ENCODE measurements around the gene OR4D5. TPM values are rescaled to one million over a fixed set of nuclear protein-coding genes. Genes with fewer than 3 reads are reported as not detected.

The OR4D5 gene
- not detected in 2 replicates for polyA plus RNA-seq (2012; rRNA removed)
- polyA plus RNA-seq (2012; cell fraction: cytosol; rRNA removed) = not detected in 2 replicates
- polyA plus RNA-seq (2012; cell fraction: nucleus; rRNA removed) = not detected in 2 replicates

DNA sequence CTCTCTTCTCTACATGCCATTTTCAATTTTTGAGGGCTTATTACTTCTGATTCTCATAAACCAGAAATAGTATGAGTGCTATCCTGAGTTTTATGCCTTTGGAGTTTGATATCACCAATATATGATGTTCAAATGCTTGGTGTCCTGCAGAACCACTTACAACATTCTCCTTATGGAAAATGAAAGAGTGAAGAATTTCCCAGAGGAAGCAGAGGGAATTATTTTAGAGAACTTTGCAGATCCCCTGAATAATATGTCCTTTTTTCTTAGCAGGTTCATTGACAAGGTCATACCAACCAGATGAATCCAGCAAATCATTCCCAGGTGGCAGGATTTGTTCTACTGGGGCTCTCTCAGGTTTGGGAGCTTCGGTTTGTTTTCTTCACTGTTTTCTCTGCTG lies at the start of gene OR4D5:
TSS of gene OR4D5 (plus strand) at position 301 of the 400 bp plus-strand sequence. CDS start at position 301, 0 bp downstream.
- no peaks in the 10 kb centered on the region for H3K4me1 ChIP-seq (ENCODE audit: control insufficient read depth in 1 of 2, insufficient read depth in 2 of 2, low read depth in 1 of 2, low read length in 1 of 2)
- H3K27me3 ChIP-seq (ENCODE audit: insufficient read depth) = no peaks in the 10 kb centered on the region; the same call in 1 of the 2 replicates
- no peaks in the 10 kb centered on the region for H3F3A ChIP-seq (replicated peaks; ENCODE audit: insufficient read depth)
- H3K9me3 ChIP-seq = no peaks in the 10 kb centered on the region
- H2AFZ ChIP-seq (ENCODE audit: low read depth) = no peak within 1 kb of the TSS
- WGBS (ENCODE audit: low lambda C conversion rate) = 5% methylated on average over 1 of the region's 1 CpG
- no peaks in the 10 kb centered on the region for H3K36me3 ChIP-seq (replicated peaks in 1 of 2; ENCODE audit: control insufficient read depth in 1 of 2, insufficient read depth in 2 of 2, low read length in 1 of 2)
- H3K79me2 ChIP-seq (ENCODE audit: insufficient read depth) = no peaks in the 10 kb centered on the region
- no peak within 1 kb of the TSS for H3K4me3 ChIP-seq (ENCODE audit: low read depth in 2 of 2, low read length in 1 of 2)
- CTCF ChIA-PET = no interaction called here
- POLR2A ChIA-PET = no interaction called here
- TF ChIP-seq GATA2 (CRISPR knock-in tag; IDR thresholded peaks at IDR 0.05) = no peak
- TF ChIP-seq TEAD4 (IDR thresholded peaks at IDR 0.05; ENCODE audit: borderline replicate concordance, insufficient read depth) = no peak
- no peak for TF ChIP-seq SIN3A (IDR thresholded peaks at IDR 0.05; ENCODE audit: borderline replicate concordance, low read depth, low read length)
- TF ChIP-seq TCF12 (IDR thresholded peaks at IDR 0.05) = no peak
- TF ChIP-seq MXI1 (IDR thresholded peaks at IDR 0.05; ENCODE audit: low read depth, low read length) = no peak
- TF ChIP-seq IRF3 (IDR thresholded peaks at IDR 0.05; ENCODE audit: low read depth, low read length) = no peak
- TF ChIP-seq ZBTB33 (IDR thresholded peaks at IDR 0.05; ENCODE audit: borderline replicate concordance, low read depth) = no peak
- no peak for TF ChIP-seq JUND (IDR thresholded peaks at IDR 0.05)
- no peak for TF ChIP-seq NFIC (IDR thresholded peaks at IDR 0.05; ENCODE audit: borderline replicate concordance)
- TF ChIP-seq RCOR1 (IDR thresholded peaks at IDR 0.05; ENCODE audit: low read length) = no peak
- no peak for TF ChIP-seq FOXJ3 (CRISPR knock-in tag; IDR thresholded peaks at IDR 0.05)
- TF ChIP-seq NRF1 (IDR thresholded peaks at IDR 0.05; ENCODE audit: low read depth, low read length) = no peak
- no peak for TF ChIP-seq GABPA (IDR thresholded peaks at IDR 0.05; ENCODE audit: low read depth)
- TF ChIP-seq EP300 (IDR thresholded peaks at IDR 0.05; ENCODE audit: borderline replicate concordance in 1 of 2, low read depth in 1 of 2, low read length in 1 of 2) = no peak
- no peak for TF ChIP-seq ELF1 (IDR thresholded peaks at IDR 0.05)
- TF ChIP-seq RXRA (IDR thresholded peaks at IDR 0.05; ENCODE audit: borderline replicate concordance, low read depth) = no peak
- H4K20me1 ChIP-seq (ENCODE audit: insufficient read depth) = no peaks in the 10 kb centered on the region
- no peak within 1 kb of the TSS for H3K27ac ChIP-seq (ENCODE audit: low read depth in 2 of 2, low read length in 1 of 2)
- no peaks in the 10 kb centered on the region for H3K9me2 ChIP-seq
- DNase-seq = no peak
- H3K9ac ChIP-seq = no peak within 1 kb of the TSS
- H3K4me2 ChIP-seq = no peak within 1 kb of the TSS

- Histone ChIP-seq H3K27ac (ENCODE audit: low read depth in 2 of 2, low read length in 1 of 2) (no peak overlapping the region), H3K79me2 (ENCODE audit: insufficient read depth) (no peaks in the 10 kb centered on the region), H2AFZ (ENCODE audit: low read depth) (no peak overlapping the region), H3K9me2 (no peaks in the 10 kb centered on the region), H3K9me3 (no peaks in the 10 kb centered on the region), H3K4me2 (no peak overlapping the region), H3F3A (replicated peaks; ENCODE audit: insufficient read depth) (no peaks in the 10 kb centered on the region), H3K27me3 (ENCODE audit: insufficient read depth) (no peaks in the 10 kb centered on the region), H3K4me3 (ENCODE audit: low read depth in 2 of 2, low read length in 1 of 2) (no peak overlapping the region), H3K36me3 (replicated peaks in 1 of 2; ENCODE audit: control insufficient read depth in 1 of 2, insufficient read depth in 2 of 2, low read length in 1 of 2) (no peaks in the 10 kb centered on the region), H3K9ac (no peak overlapping the region), H4K20me1 (ENCODE audit: insufficient read depth) (no peaks in the 10 kb centered on the region), H3K4me1 (ENCODE audit: control insufficient read depth in 1 of 2, insufficient read depth in 2 of 2, low read depth in 1 of 2, low read length in 1 of 2) (no peaks in the 10 kb centered on the region)
- ChIA-PET CTCF (no interaction called here), POLR2A (no interaction called here)
- TF ChIP-seq FOSL2 (IDR thresholded peaks at IDR 0.05; ENCODE audit: borderline replicate concordance, low read depth) (no peak), RAD21 (IDR thresholded peaks at IDR 0.05; ENCODE audit: low read length) (no peak), RXRA (IDR thresholded peaks at IDR 0.05; ENCODE audit: borderline replicate concordance, low read depth) (no peak), EP300 (IDR thresholded peaks at IDR 0.05; ENCODE audit: borderline replicate concordance in 1 of 2, low read depth in 1 of 2, low read length in 1 of 2) (no peak), JUND (IDR thresholded peaks at IDR 0.05) (no peak), GATA2 (CRISPR knock-in tag; IDR thresholded peaks at IDR 0.05) (no peak), FOXJ3 (CRISPR knock-in tag; IDR thresholded peaks at IDR 0.05) (no peak), ELF1 (IDR thresholded peaks at IDR 0.05) (no peak), CHD2 (IDR thresholded peaks at IDR 0.05; ENCODE audit: low read length, partially characterized antibody) (no peak)
- TF ChIP-seq, protein P1, sequence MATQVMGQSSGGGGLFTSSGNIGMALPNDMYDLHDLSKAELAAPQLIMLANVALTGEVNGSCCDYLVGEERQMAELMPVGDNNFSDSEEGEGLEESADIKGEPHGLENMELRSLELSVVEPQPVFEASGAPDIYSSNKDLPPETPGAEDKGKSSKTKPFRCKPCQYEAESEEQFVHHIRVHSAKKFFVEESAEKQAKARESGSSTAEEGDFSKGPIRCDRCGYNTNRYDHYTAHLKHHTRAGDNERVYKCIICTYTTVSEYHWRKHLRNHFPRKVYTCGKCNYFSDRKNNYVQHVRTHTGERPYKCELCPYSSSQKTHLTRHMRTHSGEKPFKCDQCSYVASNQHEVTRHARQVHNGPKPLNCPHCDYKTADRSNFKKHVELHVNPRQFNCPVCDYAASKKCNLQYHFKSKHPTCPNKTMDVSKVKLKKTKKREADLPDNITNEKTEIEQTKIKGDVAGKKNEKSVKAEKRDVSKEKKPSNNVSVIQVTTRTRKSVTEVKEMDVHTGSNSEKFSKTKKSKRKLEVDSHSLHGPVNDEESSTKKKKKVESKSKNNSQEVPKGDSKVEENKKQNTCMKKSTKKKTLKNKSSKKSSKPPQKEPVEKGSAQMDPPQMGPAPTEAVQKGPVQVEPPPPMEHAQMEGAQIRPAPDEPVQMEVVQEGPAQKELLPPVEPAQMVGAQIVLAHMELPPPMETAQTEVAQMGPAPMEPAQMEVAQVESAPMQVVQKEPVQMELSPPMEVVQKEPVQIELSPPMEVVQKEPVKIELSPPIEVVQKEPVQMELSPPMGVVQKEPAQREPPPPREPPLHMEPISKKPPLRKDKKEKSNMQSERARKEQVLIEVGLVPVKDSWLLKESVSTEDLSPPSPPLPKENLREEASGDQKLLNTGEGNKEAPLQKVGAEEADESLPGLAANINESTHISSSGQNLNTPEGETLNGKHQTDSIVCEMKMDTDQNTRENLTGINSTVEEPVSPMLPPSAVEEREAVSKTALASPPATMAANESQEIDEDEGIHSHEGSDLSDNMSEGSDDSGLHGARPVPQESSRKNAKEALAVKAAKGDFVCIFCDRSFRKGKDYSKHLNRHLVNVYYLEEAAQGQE (IDR thresholded peaks at IDR 0.05; ENCODE audit: low read depth, low read length) = no peak
- DNase-seq = no peak
Observed at GRCh38 chr11:123892031-123892430, 47.4 kb upstream of the OR4D5 start.

Measured in SK-N-SH (cell line).